Stimulated activated CD4-positive, alpha-beta T cell treated with anti-CD3 and anti-CD28 coated beads, Interleukin-1b, Interleukin-23, amount 100 ng/mL, for 48 hours (primary cell): ENCODE results near the gene BMP2.
A peak's percentile ranks its signal among the peaks of the same experiment; 100 is the strongest.

ENCODE experiments used
- DNase-seq: peaks from one replicate; pipeline ENCODE4 v3.0.0-alpha.2; 2020

The BMP2 gene

DNA sequence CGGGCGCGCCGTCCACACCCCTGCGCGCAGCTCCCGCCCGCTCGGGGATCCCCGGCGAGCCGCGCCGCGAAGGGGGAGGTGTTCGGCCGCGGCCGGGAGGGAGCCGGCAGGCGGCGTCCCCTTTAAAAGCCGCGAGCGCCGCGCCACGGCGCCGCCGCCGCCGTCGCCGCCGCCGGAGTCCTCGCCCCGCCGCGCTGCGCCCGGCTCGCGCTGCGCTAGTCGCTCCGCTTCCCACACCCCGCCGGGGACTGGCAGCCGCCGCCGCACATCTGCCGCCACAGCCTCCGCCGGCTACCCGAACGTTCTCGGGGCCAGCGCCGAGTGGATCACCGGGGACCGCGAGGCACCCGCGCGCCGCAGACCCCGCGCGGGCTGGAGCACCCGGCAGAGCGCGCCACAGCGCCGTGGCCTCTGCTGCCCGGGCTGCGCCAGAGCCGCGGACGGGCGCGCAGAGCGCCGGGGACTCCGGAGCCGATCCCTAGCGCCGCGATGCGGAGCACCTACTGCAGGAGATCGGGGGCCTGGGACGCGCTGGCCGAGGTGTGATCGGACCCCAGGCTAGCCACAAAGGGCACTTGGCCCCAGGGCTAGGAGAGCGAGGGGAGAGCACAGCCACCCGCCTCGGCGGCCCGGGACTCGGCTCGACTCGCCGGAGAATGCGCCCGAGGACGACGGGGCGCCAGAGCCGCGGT lies at the start of gene BMP2:
Gene BMP2 (plus strand): TSS at position 151 of the 692 bp plus-strand sequence. CDS start 2,441 bp downstream, outside the sequence.
- DNase-seq = peak; percentile 9

DNA sequence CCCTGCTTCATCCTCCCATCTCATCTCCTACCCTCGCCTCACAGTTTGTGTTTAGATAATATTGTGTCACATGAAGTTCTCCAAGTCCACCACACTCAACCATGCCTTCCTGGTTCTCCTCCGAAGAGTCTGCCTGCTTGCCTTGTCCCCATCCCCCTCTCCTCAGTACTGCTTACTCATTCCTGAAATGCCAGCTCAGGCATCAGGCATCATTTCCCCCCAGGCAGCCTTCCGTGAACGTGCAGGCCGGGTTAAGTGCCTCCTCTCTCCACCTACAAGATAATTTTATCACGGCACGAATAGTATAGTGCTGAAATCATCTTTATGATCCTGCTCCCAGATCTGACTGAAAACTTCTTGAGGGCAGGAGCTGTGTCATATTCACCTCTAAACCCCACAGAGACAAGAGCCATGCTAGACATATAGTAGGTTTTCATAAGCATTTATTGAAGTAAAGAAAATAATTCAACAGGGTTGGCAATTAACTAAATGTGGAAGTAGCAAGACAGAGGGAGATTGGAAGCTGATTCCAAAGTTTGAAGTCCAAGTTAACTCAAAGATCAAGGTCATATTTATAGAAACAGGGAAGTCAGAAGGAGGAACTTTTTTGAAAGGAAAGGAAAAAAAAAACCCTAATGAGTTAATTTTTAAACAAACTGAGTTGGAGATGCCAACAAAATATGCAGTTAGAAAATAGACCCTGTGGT lies 48.7 kb upstream of the BMP2 start:
- DNase-seq = no peak

GRCh38 chr20:6719369-6719721 lies 48.1 kb upstream of the BMP2 start:
- DNase-seq = no peak

- no peak for DNase-seq
Measured at GRCh38 chr20:6726761-6727160, 40.7 kb upstream of the BMP2 start.

DNA sequence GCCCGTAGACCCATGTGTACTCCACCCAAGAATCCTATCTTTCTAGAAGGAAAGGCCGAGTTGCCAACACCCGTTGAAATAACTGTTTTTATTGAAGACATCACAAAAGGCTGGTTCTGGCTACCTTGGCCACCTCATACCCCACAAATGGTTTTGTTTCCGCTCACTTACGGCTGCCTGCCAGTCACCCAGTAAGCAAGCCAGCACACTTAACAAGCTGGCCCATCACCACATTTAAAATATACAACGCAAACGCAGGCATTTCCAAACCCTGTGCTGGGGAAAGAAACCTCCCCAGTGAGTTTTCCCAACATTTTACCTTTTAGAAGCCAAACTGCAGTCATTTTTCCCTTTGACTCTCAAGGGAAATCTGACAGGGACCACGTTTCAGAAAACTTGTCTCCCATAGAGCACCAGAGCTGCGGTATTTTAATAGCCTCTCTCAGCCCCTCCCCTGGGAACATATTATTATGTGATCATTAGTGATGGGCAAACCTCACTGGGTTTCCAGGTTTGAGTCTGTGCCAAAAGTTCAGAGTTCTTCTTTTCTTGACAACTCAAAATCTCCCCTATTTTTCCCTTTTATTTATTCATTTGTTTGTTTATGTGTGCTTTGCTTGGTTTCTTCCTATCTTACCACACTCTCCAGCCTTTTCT lies 36.7 kb upstream of the BMP2 start:
- no peak for DNase-seq

DNA sequence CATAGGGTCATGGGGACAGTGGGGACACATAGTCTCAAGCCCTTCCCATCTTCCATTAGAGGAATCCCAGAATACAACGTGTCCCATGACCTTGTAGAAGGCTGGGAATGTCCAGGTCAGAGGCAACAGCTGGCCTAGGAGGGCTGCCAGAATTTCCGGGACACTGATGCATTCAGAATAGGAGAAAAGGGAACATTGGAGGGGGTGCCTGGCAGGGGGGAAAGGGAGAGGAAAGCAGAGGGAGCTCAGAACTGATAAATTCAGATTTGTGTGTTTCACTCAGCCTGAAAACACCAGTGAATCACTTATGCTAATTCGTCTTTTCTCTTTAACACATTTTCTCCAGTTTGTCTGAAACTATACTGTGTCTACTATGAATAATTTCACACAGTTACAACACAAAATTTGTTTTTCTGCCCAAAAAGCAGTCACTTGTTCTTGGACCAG lies 35.5 kb upstream of the BMP2 start:
- no peak for DNase-seq

DNA sequence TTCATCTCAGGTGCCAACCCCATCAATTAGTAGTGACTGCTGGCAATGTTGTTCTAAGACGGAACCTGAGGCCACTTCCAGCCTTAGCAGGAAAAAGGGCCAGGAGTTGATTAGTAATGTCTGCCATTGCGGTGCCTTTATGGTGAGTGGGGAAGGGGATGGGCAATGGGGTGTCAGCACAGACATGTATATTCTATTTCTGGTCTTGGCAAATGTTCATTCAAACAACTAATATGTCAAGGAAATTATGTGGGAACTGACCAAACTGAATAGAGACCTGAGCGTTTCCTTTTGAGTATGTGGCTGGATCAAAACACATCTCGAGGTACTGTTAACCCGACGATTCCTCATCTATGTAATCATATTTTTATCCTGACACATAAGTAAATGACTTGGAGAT lies 34.6 kb upstream of the BMP2 start:
- no peak for DNase-seq

- DNase-seq = no peak
Measured at GRCh38 chr20:6733965-6734364, 33.5 kb upstream of the BMP2 start.

DNA sequence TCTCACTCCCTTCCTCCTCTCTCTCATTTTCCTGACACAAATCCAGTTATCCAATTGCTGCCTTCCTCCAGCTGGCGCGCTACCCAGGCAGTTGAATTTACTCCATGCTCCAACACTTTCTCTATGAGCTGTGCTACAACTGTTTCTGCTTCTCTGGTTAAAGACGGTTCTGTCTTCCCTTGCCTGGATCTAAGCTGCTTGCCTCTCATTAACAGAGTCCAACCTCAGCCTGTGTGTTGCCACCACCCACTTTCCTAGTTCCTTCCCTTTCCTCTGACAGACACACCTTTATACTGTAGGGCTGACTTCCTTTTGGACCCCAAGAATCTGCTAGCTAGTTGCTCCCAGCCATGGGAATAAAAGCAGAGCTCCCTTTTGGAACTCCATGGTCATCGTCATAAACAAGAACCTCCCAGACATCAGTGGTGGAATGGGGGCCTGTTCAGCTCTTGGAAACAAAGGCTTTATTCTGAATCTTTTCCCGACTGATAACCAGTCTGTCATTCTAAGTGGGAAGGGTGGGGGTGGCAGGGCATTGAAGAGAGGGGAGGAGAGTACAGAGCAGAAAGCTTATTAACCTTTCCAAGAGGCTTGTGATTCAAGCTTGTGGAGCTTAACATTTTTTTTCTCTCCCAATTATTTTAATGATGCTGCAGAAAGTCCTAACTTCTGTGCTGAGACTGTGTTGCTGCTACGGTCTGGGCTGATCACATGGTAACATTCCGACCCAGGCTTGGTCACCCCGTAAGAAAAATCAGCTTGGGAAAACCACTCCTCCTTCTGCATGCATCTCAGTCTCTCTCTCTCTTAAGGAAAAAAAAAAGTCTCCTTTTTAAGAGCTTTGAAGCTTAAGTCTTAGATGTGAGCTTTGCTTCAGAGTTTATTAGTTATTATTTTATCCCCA lies 31.3 kb upstream of the BMP2 start:
- no peak for DNase-seq

DNA sequence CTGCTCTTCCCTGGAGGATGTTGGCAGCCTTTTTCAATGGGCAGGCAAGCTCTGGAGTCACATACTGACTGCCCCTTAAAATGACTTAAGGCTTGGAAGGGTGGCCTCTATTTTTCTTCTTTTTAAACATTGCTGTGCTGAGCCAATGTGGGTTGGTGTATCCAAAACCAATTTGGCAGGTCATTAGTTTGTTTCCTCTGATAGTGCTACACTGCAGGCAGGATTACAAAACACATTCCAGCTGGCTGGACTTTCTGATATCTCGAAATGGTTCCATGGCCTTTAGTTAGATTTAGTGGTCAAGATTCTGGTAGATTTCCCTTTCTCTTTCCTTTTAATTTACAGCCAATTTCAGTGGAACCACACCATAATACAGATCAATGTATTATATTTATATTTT lies 28.1 kb upstream of the BMP2 start:
- no peak for DNase-seq

GRCh38 chr20:6740096-6740495 lies 27.4 kb upstream of the BMP2 start:
- DNase-seq = no peak

- DNase-seq = no peak
Measured at GRCh38 chr20:6744180-6744579, 23.3 kb upstream of the BMP2 start.

DNA sequence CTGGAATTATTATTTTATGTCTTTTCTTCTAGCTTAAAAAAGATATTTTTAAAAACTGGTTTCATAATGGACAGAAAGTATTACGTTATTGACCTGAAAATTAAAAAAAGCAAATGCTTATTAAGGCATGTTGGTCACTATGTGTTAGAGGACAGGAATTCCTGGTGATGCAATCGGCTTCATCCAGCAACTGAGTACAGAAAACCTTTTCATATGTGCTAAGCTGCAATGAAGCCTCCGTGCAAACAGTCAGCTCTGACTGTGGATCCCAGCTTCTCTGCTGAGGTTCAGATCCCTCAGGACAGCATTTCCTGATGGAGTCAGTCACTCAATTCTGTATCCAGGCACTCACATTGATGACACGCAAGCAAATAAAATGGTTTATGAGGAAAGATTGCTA lies 22.7 kb upstream of the BMP2 start:
- no peak for DNase-seq

- no peak for DNase-seq
Measured at GRCh38 chr20:6746901-6747609, 20.4 kb upstream of the BMP2 start.

- no peak for DNase-seq
Measured at GRCh38 chr20:6750438-6750837, 17.0 kb upstream of the BMP2 start.

DNA sequence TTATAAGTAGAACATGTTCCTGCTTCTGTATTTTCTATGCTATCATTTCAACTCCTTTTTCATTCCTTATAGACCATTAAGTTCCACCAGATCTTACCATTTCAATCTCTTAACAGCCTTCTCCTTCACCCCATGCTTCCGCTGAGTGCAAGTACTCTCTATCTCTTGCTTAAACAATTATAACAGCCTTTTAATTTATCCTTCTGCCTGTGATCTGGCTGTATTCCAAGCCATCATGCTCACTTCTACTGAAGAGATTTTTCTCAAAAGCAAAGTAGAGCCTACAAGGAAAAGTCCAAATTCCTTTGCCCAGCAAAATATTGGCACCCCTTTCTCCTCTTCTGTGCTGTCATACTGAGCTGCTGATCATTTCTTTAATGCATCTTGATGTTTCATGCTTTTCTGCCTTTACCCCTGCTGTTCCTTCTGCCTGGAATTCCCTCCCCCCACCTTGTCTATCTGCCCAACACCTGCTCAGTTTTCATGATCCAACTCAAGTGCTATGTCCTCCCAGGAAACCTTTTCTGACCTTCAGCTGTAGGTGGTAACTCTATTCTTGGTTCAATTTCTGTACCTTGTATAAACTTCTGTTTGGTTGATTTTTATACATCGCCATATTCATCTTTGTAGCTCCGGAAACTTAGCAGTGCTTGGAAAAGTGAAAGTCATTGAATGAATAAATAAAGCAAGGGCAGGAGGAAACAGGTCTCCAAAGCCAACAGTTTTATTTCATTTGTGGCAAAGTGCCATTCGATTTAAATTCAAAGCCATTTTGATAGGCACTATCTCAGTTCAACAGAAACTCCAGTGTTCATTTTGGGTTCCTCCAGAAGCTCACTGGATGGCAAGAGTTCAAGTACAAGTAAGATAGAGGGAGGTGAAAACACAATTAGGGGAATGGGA lies 10.5 kb upstream of the BMP2 start:
- no peak for DNase-seq

GRCh38 chr20:6764619-6765018 lies 2.9 kb upstream of the BMP2 start:
- DNase-seq = no peak

DNA sequence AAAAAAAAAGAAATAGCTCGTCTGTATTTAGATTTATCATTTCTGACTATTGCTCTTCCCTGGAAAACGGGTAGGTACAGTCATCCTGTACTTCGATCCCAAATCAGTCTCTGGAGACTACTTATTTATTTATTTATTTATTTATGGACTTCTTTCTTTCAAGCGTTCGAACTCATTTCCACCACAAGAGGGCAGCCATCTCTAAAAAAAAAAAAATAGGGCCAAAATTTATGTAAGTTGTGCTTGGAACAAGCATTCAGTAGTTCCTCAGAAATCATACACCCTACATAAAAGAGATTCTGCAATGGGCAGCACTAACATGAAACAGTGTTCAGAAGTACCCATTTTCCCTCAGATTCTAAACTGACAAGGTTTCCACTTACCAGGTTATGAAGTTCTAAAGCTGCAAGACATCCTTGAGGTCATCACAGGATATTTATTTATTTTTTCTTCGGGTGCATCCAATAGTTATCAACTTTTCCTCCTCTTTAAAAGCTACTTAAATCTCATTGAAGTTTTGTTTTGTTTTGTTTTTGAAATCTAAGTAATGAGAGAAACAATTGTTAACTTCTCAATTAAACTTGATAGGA lies 1.9 kb upstream of the BMP2 start:
- DNase-seq = no peak

- no peak for DNase-seq
Measured at GRCh38 chr20:6766433-6766832, 1.1 kb upstream of the BMP2 start.

GRCh38 chr20:6767126-6767535 lies 355 bp upstream of the BMP2 start:
- DNase-seq = no peak
